Frontal cortex (tissue), 4 donors: ENCODE results near the gene PKN2. TPM values are rescaled to one million over a fixed set of nuclear protein-coding genes. Genes with fewer than 3 reads are reported as not detected.

Experiments
- DNase-seq, 2 donors: peaks; one replicate each; pipeline ENCODE4 v3.0.0; 2012; ENCODE audit warnings: low spot score in 2 of 2
- FAIRE-seq: peaks from 2 replicates; lab custom pipeline; 2012; peaks lifted over from hg19 to GRCh38; lab: Jason Lieb, UNC
- total RNA-seq: library from RNA; depleted of rRNA; stranded (reverse); fragments of >200 nt; gene quantifications from one replicate; pipeline ENCODE4 v1.2.3, GENCODE V29; 2014
- donor health status: control.
- donor health status: control.
- donor health status: control.

Gene PKN2
- total RNA-seq, 1 donor from 2014 or later: 86.4 TPM

GRCh38 chr1:88730132-88730675 is 46.1 kb downstream of the PKN2 start:
- no peak for DNase-seq
- no peak for FAIRE-seq

- no peak for FAIRE-seq
- no peak for DNase-seq
Measured at GRCh38 chr1:88730995-88731394, 46.9 kb downstream of the PKN2 start.

GRCh38 chr1:88731475-88732269 is 47.6 kb downstream of the PKN2 start:
- peak; percentile 6 to 30 for DNase-seq
- FAIRE-seq: peak; percentile 63

- DNase-seq: no peak
- FAIRE-seq: no peak
Measured at GRCh38 chr1:88735382-88735781, 51.3 kb downstream of the PKN2 start.

GRCh38 chr1:88735909-88736308 is 51.8 kb downstream of the PKN2 start:
- FAIRE-seq (no peak), DNase-seq (no peak)

- FAIRE-seq (no peak), DNase-seq (no peak)
Measured at GRCh38 chr1:88736633-88737248, 52.7 kb downstream of the PKN2 start.

- DNase-seq (no peak), FAIRE-seq (no peak)
Measured at GRCh38 chr1:88737338-88737927, 53.4 kb downstream of the PKN2 start.

- DNase-seq (no peak), FAIRE-seq (no peak)
Measured at GRCh38 chr1:88740784-88741183, 56.7 kb downstream of the PKN2 start.

GRCh38 chr1:88741413-88741812 is 57.3 kb downstream of the PKN2 start:
- FAIRE-seq (no peak), DNase-seq (no peak)

- FAIRE-seq (no peak), DNase-seq (no peak)
Measured at GRCh38 chr1:88742531-88742930, 58.5 kb downstream of the PKN2 start.

- DNase-seq (no peak), FAIRE-seq (no peak)
Measured at GRCh38 chr1:88744142-88744541, 60.1 kb downstream of the PKN2 start.

GRCh38 chr1:88746916-88747315 is 62.8 kb downstream of the PKN2 start:
- DNase-seq (no peak), FAIRE-seq (no peak)

GRCh38 chr1:88751714-88752113 is 67.6 kb downstream of the PKN2 start:
- no peak for DNase-seq
- no peak for FAIRE-seq

- no peak for FAIRE-seq
- no peak for DNase-seq
Measured at GRCh38 chr1:88753506-88753905, 69.4 kb downstream of the PKN2 start.

- FAIRE-seq (no peak), DNase-seq (no peak)
Measured at GRCh38 chr1:88763649-88764406, 79.8 kb downstream of the PKN2 start.

GRCh38 chr1:88768187-88768586 is 84.1 kb downstream of the PKN2 start:
- DNase-seq (no peak), FAIRE-seq (no peak)

GRCh38 chr1:88768816-88769215 is 84.7 kb downstream of the PKN2 start:
- no peak for DNase-seq
- no peak for FAIRE-seq

- DNase-seq (no peak), FAIRE-seq (no peak)
Measured at GRCh38 chr1:88773540-88774150, 89.6 kb downstream of the PKN2 start.

GRCh38 chr1:88774151-88774556 is 90.1 kb downstream of the PKN2 start:
- DNase-seq (no peak), FAIRE-seq (no peak)

- DNase-seq: no peak
- no peak for FAIRE-seq
Measured at GRCh38 chr1:88777604-88778149, 93.6 kb downstream of the PKN2 start.
